Mucosa of descending colon (tissue), 3 donors: Measurements from ENCODE around the gene RPL35. TPM values are rescaled to one million over a fixed set of nuclear protein-coding genes. Genes with fewer than 3 reads are reported as not detected.
"Not testable (repeated sequence)": the region's sequence is repeated elsewhere in the genome, so short reads cannot be mapped to it uniquely, and the experiment has no call there.

ENCODE experiments used
- ATAC-seq: fragments of 200-7000 bp; cut with Tn5 transposase; one replicate; pipeline ENCODE4 v1.9.1; 2020; ENCODE audit warnings: mild to moderate bottlenecking, moderate library complexity
- DNase-seq, 3 donors: peaks; one replicate each; pipeline ENCODE4 v3.0.0-alpha.2; 2020
- H3K36me3 ChIP-seq: fragments of 200-600 bp; one replicate; pipeline ENCODE4 v1.8.0; 2021; ENCODE audit warnings: low read depth, mild to moderate bottlenecking
- H3K4me1 ChIP-seq: fragments of 200-600 bp; one replicate; pipeline ENCODE4 v1.8.0; 2021; ENCODE audit warnings: low read depth, mild to moderate bottlenecking
- H3K4me3 ChIP-seq: fragments of 200-600 bp; one replicate; pipeline ENCODE4 v1.8.0; 2021; ENCODE audit warnings: mild to moderate bottlenecking
- H3K9me3 ChIP-seq: fragments of 200-600 bp; one replicate; pipeline ENCODE4 v1.8.0; 2021; ENCODE audit warnings: mild to moderate bottlenecking
- intact Hi-C, 2 donors: fragments of 100-400 bp; cut with DNase I in 1 of 2; cut with micrococcal nuclease in 1 of 2; formaldehyde crosslinking; loops; one replicate each; pipeline versions ENCODE4 v1.11.0 to v1.11.1; 2022; cut with DNase I, micrococcal nuclease
- total RNA-seq, 3 donors: library from RNA; stranded (reverse); fragmentation: NEBNext Ultra II Directional in 2 of 3; extraction: Animal tissue kit (Norgen Biotek cat#: 25700) in 2 of 3; gene quantifications; one replicate each; pipeline versions ENCODE4 v1.2.1 to v1.2.4, GENCODE V29; 2021 to 2023
- TF ChIP-seq, protein P1 (sequence below): fragments of 200-600 bp; IDR thresholded peaks from one replicate; pipeline ENCODE4 v1.8.0; 2022; ENCODE audit warnings: antibody characterized with exemption, mild to moderate bottlenecking
- donor health status: DM: no; HTN: no; CAD: no; lungs with moderate emphysema.
- donor health status: DM: no; HTN: no; CAD: no.
- donor health status: DM: no; HTN: yes; CAD: no.

The RPL35 gene
- total RNA-seq, 3 donors from 2014 or later, result 676 to 897 (median 838) TPM

DNA sequence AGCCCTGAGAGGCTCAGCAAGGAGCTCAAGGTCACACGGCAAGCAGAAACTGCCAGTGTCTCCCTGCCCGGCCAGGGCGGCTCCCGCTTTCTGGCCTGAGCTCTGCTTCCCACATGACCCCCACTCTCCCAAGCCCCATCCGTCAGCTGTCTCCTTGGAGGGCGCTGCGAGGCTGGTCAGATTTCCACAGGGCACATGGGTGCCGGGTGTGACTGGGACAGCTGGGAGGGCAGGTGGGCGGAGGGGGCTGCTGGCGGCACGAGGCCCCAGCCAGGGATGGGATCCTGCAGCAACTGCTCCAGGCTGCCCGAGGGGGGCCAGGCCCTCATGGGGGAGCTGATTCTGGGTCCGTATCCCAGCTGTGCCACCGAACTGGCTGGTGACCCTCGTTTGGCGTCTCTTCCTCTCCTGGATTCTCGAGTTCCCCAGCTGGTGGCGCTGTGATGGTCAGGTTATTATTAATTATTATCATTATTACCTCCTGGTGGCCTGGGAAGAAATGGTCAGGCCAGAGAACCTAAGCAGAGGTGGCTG is 21.4 kb downstream of the RPL35 start:
- TF ChIP-seq, protein P1, sequence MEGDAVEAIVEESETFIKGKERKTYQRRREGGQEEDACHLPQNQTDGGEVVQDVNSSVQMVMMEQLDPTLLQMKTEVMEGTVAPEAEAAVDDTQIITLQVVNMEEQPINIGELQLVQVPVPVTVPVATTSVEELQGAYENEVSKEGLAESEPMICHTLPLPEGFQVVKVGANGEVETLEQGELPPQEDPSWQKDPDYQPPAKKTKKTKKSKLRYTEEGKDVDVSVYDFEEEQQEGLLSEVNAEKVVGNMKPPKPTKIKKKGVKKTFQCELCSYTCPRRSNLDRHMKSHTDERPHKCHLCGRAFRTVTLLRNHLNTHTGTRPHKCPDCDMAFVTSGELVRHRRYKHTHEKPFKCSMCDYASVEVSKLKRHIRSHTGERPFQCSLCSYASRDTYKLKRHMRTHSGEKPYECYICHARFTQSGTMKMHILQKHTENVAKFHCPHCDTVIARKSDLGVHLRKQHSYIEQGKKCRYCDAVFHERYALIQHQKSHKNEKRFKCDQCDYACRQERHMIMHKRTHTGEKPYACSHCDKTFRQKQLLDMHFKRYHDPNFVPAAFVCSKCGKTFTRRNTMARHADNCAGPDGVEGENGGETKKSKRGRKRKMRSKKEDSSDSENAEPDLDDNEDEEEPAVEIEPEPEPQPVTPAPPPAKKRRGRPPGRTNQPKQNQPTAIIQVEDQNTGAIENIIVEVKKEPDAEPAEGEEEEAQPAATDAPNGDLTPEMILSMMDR, result no peak
- intact Hi-C loops, result no loop called here
- Histone ChIP-seq H3K4me1 (no peaks in the 10 kb centered on the region), H3K9me3 (no peaks in the 10 kb centered on the region), H3K36me3 (no peaks in the 10 kb centered on the region), H3K4me3 (no peak overlapping the region)
- ATAC-seq, result no peak
- DNase-seq, result peak in 1 of 3 donors; percentile 37

DNA sequence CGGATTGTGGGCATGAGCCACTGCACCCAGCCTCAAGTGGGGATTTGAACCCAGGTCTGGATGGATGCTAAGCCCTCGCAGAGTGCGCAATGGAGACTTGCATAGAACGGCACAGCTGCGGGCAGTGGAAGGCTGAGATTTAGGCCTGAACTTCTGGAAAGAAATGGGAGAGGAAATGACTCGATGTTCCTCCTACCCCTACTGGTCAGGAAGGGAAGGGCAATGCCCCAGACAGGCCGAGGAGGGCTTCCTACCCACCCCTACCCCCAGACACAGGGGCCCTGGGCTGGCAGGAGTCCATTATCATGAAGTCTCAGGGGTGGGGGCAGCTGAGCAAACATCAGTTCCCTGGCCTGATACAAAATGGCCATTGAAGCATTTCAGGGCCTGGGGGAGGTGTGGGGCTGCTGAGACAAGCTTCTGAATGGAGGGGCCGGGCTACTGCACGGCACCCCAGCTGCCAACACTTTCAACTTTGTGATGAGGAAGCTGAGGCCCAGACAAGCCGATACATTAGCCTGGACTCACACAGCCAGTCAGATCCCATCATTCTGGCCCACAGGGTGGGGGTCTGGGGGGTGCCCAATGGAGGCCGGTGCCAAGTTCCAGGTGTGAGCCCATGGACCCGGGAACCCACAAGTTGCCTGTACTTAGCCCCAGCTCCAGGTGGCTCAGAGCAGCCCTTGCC is 22.0 kb downstream of the RPL35 start:
- intact Hi-C loops, result no loop called here
- Histone ChIP-seq H3K4me1 (peaks cover 5% of the 10 kb centered on the region), H3K9me3 (no peaks in the 10 kb centered on the region), H3K36me3 (no peaks in the 10 kb centered on the region), H3K4me3 (no peak overlapping the region)
- DNase-seq (peak in 1 of 3 donors; percentile 37), ATAC-seq (peak; percentile 33)
- TF ChIP-seq, protein P1, result no peak

DNA sequence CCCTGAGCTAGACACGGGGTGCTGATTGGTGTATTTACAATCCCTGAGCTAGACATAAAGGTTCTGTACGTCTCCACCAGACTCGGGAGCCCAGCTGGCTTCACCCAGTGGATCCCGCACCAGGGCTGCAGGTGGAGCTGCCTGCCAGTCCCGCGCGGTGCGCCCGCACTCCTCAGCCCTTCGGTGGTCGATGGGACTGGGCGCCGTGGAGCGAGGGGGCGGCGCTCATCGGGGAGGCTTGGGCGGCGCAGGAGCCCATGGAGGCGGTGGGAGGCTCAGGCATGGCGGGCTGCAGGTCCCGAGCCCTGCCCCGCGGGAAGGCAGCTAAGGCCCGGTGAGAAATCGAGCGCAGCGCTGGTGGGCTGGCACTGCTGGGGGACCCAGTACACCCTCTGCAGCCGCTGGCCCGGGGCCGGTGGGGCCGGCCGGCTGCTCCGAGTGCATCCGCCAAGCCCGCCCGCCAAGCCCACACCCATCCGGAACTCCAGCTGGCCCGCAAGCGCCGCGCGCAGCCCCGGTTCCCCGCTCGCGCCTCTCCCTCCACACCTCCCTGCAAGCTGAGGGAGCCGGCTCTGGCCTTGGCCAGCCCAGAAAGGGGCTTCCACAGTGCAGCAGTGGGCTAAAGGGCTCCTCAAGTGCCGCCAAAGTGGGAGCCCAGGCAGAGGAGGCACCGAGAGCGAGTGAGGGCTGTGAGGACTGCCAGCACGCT is 23.0 kb downstream of the RPL35 start:
- H3K9me3 ChIP-seq, H3K4me1 ChIP-seq, intact Hi-C loops, H3K36me3 ChIP-seq, H3K4me3 ChIP-seq, ATAC-seq, DNase-seq: not testable (repeated sequence)

DNA sequence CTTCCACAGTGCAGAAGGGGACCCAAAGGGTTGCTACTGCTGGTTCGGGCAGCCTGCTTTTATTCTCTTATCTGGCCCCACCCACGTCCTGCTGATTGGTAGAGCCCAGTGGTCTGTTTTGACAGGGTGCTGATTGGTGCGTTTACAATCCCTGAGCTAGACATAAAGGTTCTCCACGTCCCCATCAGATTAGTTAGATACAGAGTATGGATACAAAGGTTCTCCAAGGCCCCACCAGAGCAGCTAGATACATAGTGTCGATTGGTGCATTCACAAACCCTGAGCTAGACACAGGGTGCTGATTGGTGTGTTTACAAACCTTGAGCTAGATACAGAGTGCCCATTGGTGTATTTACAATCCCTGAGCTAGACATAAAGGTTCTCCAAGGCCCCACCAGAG is 23.6 kb downstream of the RPL35 start:
- ATAC-seq, intact Hi-C loops: not testable (repeated sequence)

DNA sequence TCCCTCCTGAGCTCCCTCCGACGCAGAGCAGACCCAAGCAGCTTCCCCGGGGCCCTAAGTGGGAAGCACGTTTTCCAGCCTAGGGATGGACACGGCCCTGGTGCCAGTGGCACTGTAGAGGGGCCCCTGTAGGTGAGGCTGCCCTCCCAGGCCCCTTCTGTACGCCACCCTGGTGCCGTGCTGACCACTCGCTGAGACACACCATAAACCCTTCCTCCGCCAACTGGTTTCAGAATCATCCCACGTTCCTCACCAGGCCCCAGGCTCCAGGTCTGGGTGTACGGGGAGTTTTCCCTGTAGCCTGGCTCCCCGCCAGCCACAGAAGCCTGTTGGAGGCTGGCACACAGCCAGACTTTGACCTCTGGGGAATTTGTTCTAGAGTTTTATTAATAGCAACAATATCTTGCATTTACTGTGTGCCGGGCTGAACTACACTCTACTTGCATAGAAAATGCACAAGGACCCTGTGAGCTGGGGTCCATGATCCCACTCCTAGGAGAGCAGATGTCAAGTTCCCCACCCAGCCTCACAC is 26.7 kb downstream of the RPL35 start:
- DNase-seq (peak; percentile 58 to 61 (median 59)), ATAC-seq (peak; percentile 48)
- H3K36me3 ChIP-seq, result no peaks in the 10 kb centered on the region
- peaks cover 6% of the 10 kb centered on the region for H3K4me1 ChIP-seq
- intact Hi-C loops, result no loop called here
- no peaks in the 10 kb centered on the region for H3K9me3 ChIP-seq
- H3K4me3 ChIP-seq, result no peak overlapping the region
- TF ChIP-seq, protein P1, result no peak

More for the DNA sequence above, 23.6 kb downstream of the RPL35 start:
- not testable (repeated sequence) for H3K4me3 ChIP-seq, H3K36me3 ChIP-seq, H3K9me3 ChIP-seq, DNase-seq, H3K4me1 ChIP-seq

DNA sequence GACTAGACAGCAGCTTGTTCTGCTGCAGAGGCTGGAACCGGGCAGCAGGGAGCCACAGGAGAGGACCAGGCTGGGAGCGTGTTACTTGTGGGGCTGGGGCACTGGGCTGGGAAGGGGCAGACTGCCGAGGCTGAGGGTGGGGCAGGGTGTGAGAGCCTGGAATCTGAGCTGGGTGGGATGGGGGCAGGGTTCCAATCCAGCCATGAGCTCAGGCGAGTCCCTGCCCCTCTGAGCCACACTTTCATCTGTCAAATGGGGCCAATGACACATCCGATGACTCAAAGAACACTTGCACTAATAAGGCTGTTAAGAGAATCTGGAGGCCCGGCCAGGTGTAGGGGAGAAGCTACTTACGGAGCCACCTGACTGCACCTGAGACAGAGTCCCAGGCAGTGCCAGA is 27.2 kb downstream of the RPL35 start:
- no peaks in the 10 kb centered on the region for H3K36me3 ChIP-seq
- DNase-seq (no peak), ATAC-seq (peak; percentile 80)
- H3K4me1 ChIP-seq, result peaks cover 6% of the 10 kb centered on the region
- H3K9me3 ChIP-seq, result no peaks in the 10 kb centered on the region
- H3K4me3 ChIP-seq, result no peak overlapping the region
- TF ChIP-seq, protein P1, result no peak
- intact Hi-C loops, result no loop called here
